Effector memory CD8-positive, alpha-beta T cell (primary cell): Measurements from ENCODE around the gene GLP1R.
A peak's percentile ranks its signal among the peaks of the same experiment; 100 is the strongest.

Source experiments
- ATAC-seq: fragments of 150-1000 bp; cut with Tn5 transposase; replicated peaks from 2 replicates; pipeline ENCODE4 v1.10.0; 2021; ENCODE audit warnings: mild to moderate bottlenecking, moderate library complexity
- DNase-seq, 3 experiments: peaks; one replicate each; pipeline ENCODE4 v3.0.0; 2021
- H3K27ac Mint-ChIP-seq, 2 donors: one replicate each; pipeline ENCODE4 v1.8.0; 2022; ENCODE audit warnings: mild to moderate bottlenecking in 2 of 2, mixed read lengths in 2 of 2, moderate library complexity in 2 of 2
- H3K27me3 Mint-ChIP-seq, 2 donors: one replicate each; pipeline ENCODE4 v1.8.0; 2022; ENCODE audit warnings: mixed read lengths in 2 of 2
- H3K36me3 Mint-ChIP-seq: one replicate; pipeline ENCODE4 v1.8.0; 2022; ENCODE audit warnings: mild to moderate bottlenecking, moderate library complexity, mixed read lengths; ENCODE audit not compliant: insufficient read depth
- H3K4me1 Mint-ChIP-seq, 2 donors: one replicate each; pipeline ENCODE4 v1.8.0; 2022; ENCODE audit warnings: low read depth in 2 of 2, mixed read lengths in 2 of 2
- H3K4me3 Mint-ChIP-seq, 2 donors: one replicate each; pipeline ENCODE4 v1.8.0; 2022; ENCODE audit warnings: mild to moderate bottlenecking in 2 of 2, mixed read lengths in 2 of 2, moderate library complexity in 2 of 2
- H3K9me3 Mint-ChIP-seq, 2 donors: one replicate each; pipeline ENCODE4 v1.8.0; 2022; ENCODE audit warnings: mixed read lengths in 2 of 2
- total RNA-seq, 9 experiments: gene quantifications; one replicate each; lab custom pipeline; 2026; lab: John Stamatoyannopoulos, UW

Gene GLP1R
- total RNA-seq: 0 to 0.29 (median 0) reads per million in 9 experiments

DNA sequence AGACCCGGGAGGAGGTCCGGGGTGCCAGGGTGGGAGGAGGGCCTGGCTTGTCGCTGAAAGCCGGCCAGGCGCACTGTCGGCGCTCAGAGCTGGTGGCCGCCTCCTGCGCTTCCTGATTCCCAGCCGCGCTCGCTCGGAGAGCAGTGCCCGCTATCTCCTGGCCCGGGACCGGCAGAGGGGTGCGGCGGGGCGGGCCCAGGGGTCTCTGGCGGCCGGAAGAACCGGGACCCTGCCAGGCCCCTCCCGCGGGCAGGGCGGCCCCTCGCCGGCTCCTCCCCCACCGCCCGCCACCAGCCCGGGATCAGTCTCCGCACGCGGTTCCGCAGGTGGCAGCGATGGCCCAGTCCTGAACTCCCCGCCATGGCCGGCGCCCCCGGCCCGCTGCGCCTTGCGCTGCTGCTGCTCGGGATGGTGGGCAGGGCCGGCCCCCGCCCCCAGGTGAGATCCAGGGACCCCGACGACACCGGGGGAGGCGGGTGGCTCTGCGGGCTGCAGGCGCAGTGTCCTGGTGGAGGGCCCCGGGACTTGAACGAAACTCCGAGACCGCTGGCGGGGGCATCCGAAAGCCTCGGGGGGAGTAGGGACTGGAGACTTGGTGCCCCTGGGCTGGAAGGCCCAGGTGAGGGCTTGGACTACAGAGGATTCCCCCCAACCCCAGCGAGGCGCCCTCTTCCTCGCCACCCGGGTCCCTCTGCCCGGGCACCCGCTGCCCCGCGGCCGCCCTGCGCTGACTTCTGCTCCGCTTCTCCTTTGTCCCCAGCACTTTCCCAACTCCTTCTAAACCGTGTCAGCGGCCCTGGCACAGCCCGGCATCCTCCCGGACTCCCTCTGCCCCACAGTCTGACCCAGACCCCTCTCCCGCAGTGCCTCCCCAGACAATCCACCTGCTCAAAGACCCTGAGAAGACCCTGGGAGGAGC lies at the start of gene GLP1R:
GLP1R (plus strand) TSS at position 301 of the 919 bp plus-strand sequence; CDS start at position 361, 60 bp downstream.
- no peak for DNase-seq
- Mint-ChIP-seq H3K4me1 (peaks cover 13 to 23% of the 10 kb centered on the region in 2 donors), H3K27ac (peak within 1 kb of the TSS in 1 of 2 donors; percentile 82), H3K9me3 (no peaks in the 10 kb centered on the region), H3K36me3 (no peaks in the 10 kb centered on the region), H3K27me3 (peaks cover 36 to 88% of the 10 kb centered on the region in 2 donors), H3K4me3 (peak within 1 kb of the TSS; percentile 74 to 85)
- ATAC-seq: no peak

DNA sequence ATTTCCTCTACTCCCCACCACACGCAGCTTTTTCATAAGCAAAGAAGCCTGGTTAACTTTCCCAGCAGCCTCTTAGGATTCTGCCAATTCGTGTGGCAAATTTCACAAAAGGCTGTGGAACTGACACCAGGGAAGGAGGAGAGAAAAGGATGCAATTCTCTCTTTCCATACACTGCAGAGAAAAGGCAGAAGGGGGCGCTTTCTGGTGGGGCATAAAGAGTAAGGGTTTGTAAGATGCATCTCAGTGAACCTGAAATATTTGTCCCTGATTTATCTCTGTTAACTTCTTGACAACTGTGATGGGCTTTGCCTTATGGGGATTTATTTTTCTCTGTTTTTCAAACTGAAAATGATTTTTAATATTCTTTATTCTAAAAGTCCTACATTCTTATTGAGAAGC lies 45.5 kb upstream of the GLP1R start:
- Mint-ChIP-seq H3K4me3 (no peak overlapping the region), H3K27me3 (peaks cover 45 to 50% of the 10 kb centered on the region in 2 donors), H3K9me3 (no peaks in the 10 kb centered on the region), H3K27ac (no peak overlapping the region), H3K4me1 (no peaks in the 10 kb centered on the region), H3K36me3 (no peaks in the 10 kb centered on the region)
- DNase-seq (no peak), ATAC-seq (no peak)

DNA sequence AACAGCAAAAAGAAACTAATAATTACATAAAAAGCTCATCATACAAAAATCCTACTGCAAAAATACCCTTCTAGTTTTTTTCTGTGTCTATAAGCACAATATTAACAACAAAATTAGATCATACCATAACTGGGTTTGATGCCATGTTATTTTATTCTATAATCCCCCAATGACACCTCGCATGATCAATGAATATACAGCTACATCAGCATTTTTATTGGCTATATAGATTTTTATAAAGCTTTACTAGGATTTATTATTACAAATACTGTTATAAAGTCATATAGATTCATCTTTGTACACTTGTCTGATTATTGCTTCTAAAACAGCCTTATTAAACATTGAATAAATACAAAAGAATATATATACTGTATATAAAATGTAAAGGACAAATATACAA lies 45.1 kb upstream of the GLP1R start:
- DNase-seq (no peak), ATAC-seq (no peak)
- Mint-ChIP-seq H3K27me3 (peaks cover 49 to 54% of the 10 kb centered on the region in 2 donors), H3K27ac (no peak overlapping the region), H3K4me1 (no peaks in the 10 kb centered on the region), H3K36me3 (no peaks in the 10 kb centered on the region), H3K9me3 (no peaks in the 10 kb centered on the region), H3K4me3 (no peak overlapping the region)

DNA sequence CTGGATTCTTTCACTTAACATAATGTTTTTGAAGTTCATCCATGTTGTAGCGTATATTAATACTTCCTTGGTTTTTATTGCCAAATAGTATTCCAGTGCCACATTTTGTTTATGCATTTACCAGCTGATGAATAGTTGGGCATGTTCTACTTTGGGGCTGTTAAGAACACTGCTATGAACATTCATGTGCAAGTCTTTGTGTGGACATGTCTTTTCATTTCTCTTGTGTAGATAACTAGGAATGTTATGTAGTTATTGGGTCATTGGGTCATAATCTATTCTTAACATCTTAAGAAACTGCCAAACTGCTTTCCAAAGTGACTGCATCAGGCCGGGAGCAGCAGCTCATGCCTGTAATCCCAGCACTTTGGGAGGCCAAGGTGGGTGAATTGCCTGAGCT lies 43.8 kb upstream of the GLP1R start:
- Mint-ChIP-seq H3K27me3 (peaks cover 61 to 65% of the 10 kb centered on the region in 2 donors), H3K4me1 (no peaks in the 10 kb centered on the region), H3K27ac (no peak overlapping the region), H3K9me3 (no peaks in the 10 kb centered on the region), H3K36me3 (no peaks in the 10 kb centered on the region), H3K4me3 (no peak overlapping the region)
- DNase-seq (no peak), ATAC-seq (no peak)

DNA sequence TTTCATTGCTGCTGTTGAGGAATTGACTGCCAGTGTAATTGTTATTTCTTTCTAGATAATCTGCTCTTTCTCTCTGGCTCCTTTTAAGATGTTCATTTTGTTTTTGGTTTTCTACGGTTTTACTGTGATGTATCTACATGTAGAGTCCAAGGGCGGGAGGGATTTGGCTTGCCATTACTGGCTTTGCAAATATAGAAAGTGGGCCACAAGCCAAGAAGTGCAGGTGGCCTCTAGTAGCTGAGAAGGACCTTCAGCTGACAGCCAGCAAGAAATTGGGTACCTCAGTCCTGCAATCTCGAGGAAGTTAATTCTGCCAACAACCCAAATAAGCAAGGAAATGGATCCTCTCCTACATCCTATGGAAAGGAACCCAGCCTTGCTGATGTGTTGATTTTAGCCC lies 42.8 kb upstream of the GLP1R start:
- H3K27me3 Mint-ChIP-seq: peaks cover 52 to 62% of the 10 kb centered on the region in 2 donors
- no peaks in the 10 kb centered on the region for H3K36me3 Mint-ChIP-seq
- ATAC-seq: no peak
- H3K4me3 Mint-ChIP-seq: no peak overlapping the region
- no peaks in the 10 kb centered on the region for H3K4me1 Mint-ChIP-seq
- no peak overlapping the region for H3K27ac Mint-ChIP-seq
- no peaks in the 10 kb centered on the region for H3K9me3 Mint-ChIP-seq
- DNase-seq: no peak

DNA sequence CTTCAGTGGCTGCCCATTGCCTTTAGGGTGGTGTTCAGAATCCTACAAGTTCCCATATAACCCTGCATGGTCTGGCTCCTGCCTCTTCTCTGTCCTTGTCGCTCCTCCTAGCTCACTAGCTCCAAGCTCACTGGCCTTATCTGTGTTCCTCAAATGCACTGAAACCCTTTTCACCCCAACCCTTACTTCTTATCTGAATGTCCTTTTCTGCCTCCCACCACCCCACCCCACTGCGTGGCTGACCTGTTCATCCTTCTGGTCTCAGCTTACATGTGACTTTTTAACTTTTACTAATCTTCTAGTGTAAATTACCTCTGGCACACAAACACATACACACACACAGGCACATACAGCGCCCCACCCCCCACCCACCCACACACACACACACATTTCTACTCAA lies 41.0 kb upstream of the GLP1R start:
- no peak for ATAC-seq
- no peak overlapping the region for H3K27ac Mint-ChIP-seq
- no peak for DNase-seq
- H3K27me3 Mint-ChIP-seq: peaks cover 54 to 68% of the 10 kb centered on the region in 2 donors
- H3K9me3 Mint-ChIP-seq: no peaks in the 10 kb centered on the region
- no peak overlapping the region for H3K4me3 Mint-ChIP-seq
- no peaks in the 10 kb centered on the region for H3K36me3 Mint-ChIP-seq
- H3K4me1 Mint-ChIP-seq: no peaks in the 10 kb centered on the region

DNA sequence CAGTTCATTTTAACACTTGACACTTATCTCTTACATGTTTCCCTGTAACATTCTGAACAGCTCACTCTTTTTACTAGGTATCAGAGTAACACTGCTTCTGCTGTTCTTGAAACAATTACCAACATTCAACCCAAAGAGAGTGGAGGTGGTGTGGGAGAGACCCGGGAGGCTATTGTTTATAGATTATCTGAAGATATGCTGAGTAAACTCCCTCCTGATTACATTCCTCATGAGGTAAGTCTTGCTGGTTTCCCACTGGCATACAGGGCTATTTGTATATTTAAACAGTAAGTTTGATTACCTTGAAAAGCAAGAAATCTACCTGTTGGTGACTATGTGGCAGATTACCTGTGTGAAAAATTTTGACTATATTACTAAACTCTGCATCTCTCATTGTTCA lies 39.8 kb upstream of the GLP1R start:
- Mint-ChIP-seq H3K27me3 (peaks cover 63 to 75% of the 10 kb centered on the region in 2 donors), H3K9me3 (no peaks in the 10 kb centered on the region), H3K4me3 (no peak overlapping the region), H3K36me3 (no peaks in the 10 kb centered on the region), H3K27ac (no peak overlapping the region), H3K4me1 (no peaks in the 10 kb centered on the region)
- DNase-seq (no peak), ATAC-seq (no peak)

DNA sequence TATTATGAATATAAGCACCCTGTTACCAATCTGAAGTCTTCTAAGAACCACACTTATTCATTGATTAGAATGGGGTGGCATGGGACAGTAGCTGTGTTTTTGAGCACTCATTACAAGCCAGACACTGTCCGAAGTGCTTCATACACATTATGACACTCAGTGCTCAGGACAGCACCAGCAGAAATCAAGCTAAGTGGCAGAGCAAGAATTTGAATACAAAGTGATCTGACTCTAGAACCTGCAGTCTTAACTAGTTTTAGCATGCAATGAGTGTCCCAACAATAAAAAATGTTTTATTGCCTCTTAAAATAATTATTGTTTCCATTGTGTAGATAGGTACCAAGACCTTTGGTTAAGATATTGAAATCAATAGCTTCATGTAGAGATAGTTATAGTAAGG lies 39.1 kb upstream of the GLP1R start:
- Mint-ChIP-seq H3K36me3 (no peaks in the 10 kb centered on the region), H3K27me3 (peaks cover 68 to 71% of the 10 kb centered on the region in 2 donors), H3K9me3 (no peaks in the 10 kb centered on the region), H3K4me1 (no peaks in the 10 kb centered on the region), H3K27ac (no peak overlapping the region), H3K4me3 (no peak overlapping the region)
- DNase-seq (no peak), ATAC-seq (no peak)

DNA sequence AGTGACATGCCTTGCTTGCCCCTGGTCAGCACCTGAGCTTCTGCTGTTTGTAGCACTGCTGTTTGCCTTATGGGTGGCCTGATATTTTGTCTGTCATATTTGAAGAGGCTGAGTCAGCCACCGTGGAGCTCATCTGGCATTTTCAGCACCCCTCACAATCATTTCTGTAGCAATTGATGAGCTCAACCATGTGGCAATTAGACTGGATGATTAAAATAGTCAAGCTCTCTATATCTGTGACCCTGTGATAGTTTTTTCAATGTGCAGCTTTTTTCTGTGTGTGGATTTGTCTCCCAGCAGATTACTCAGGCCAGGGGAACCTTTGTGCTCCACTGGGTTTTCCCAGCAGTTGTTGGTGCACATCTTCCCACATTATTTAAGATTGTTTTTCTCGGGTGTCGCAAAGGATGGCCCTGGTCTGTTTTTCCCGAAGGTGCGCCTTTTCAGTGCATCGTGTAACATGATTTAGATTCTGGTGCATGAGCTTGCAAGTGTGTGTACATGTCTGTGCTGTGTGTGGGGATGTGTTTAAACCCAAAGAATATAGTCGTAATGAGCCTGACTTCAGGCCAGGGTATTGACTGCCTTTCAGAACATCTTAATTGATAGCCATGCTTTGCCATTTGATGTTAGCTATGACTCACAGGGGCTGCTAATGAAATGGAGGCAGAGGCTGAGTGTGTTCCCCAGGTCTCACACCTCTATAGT lies 31.6 kb upstream of the GLP1R start:
- Mint-ChIP-seq H3K4me1 (no peaks in the 10 kb centered on the region), H3K27ac (no peak overlapping the region), H3K36me3 (no peaks in the 10 kb centered on the region), H3K27me3 (peaks cover 28 to 29% of the 10 kb centered on the region in 2 donors), H3K4me3 (no peak overlapping the region), H3K9me3 (no peaks in the 10 kb centered on the region)
- DNase-seq (no peak), ATAC-seq (no peak)

DNA sequence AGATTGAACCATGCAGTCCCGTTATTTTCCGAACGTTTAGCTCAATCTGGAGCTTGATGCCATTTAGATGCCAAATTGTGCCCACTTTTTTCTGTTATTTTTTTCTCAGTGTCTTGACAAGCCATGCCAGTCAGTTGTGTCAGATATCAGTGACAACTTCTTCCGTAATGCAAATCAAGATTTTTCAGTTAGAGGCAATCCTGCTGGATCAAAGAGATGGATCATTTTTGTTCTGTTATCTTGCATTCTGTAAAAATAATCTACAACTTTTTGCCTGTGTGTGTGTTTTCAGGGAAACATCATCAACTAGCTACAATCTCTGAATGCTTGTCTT lies 31.1 kb upstream of the GLP1R start:
- Mint-ChIP-seq H3K27me3 (peaks cover 23 to 24% of the 10 kb centered on the region in 2 donors), H3K4me3 (no peak overlapping the region), H3K4me1 (no peaks in the 10 kb centered on the region), H3K27ac (no peak overlapping the region), H3K36me3 (no peaks in the 10 kb centered on the region), H3K9me3 (no peaks in the 10 kb centered on the region)
- DNase-seq (no peak), ATAC-seq (no peak)

DNA sequence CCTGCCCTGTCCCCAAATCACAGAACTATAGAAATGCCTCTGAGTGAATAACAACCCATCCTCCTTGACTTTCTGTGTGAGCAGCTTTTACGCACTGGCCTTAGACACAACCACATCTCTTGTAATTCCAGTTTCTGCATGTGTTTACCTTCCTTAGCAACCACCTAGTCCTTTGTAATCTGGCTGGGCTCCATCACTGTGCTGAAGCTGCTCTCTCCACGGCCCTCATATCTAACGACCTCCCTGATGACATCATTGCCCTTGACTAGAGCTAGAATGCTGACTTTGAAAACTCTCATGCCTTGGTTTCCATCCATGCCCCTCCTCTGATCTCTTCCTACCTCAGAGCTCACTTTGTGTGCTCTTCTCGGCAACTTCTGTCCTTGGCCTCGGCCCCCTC lies 30.5 kb upstream of the GLP1R start:
- DNase-seq: no peak
- Mint-ChIP-seq H3K27me3 (peaks cover 21 to 22% of the 10 kb centered on the region in 2 donors), H3K36me3 (no peaks in the 10 kb centered on the region), H3K27ac (no peak overlapping the region), H3K4me3 (no peak overlapping the region), H3K9me3 (no peaks in the 10 kb centered on the region), H3K4me1 (no peaks in the 10 kb centered on the region)
- no peak for ATAC-seq

DNA sequence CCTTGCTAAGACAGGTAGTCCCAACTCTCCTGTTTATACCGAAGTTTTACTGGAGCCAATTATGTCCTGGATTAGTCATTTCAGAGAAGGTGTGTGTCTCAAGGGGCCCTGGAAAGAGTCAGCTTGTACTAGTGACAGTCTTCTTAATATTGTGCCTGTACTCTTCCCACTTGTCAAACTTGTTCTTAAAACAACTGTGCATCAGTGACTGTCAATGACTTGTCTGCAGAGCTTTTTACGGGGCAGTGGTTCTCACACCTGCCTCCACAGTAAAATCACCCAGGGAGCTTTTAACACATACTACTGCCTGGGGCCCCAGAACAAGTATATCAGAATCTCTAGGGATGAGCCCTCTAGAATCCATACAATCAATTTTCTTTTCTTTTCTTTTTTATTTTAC lies 28.4 kb upstream of the GLP1R start:
- no peak for DNase-seq
- H3K4me3 Mint-ChIP-seq: no peak overlapping the region

DNA sequence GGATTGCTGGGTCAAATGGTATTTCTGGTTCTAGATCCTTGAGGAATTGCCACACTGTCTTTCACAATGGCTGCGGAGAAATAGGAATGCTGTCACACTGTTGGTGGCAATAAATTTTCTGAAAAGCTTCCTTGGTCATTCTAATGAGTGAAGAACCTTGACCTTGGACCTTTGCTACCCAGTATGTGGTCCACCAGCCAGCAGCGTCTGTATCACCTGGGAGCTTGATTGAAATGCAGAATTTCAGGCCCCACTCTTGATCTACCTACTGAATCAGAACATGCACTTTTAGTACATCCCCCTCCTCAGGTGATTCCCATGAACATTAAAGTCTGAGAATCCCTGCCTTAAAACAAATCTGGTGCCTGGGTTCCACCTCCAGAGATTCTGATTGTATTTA lies 27.5 kb upstream of the GLP1R start:
- no peak for DNase-seq
- Mint-ChIP-seq H3K27me3 (peaks cover 0 to 15% of the 10 kb centered on the region in 2 donors), H3K27ac (no peak overlapping the region), H3K36me3 (no peaks in the 10 kb centered on the region), H3K4me1 (no peaks in the 10 kb centered on the region), H3K4me3 (no peak overlapping the region), H3K9me3 (no peaks in the 10 kb centered on the region)
- no peak for ATAC-seq

More for the DNA sequence above, 28.4 kb upstream of the GLP1R start:
- H3K4me1 Mint-ChIP-seq: no peaks in the 10 kb centered on the region
- no peak for ATAC-seq
- no peaks in the 10 kb centered on the region for H3K36me3 Mint-ChIP-seq
- no peaks in the 10 kb centered on the region for H3K9me3 Mint-ChIP-seq
- H3K27me3 Mint-ChIP-seq: peaks cover 7 to 10% of the 10 kb centered on the region in 2 donors
- H3K27ac Mint-ChIP-seq: no peak overlapping the region

DNA sequence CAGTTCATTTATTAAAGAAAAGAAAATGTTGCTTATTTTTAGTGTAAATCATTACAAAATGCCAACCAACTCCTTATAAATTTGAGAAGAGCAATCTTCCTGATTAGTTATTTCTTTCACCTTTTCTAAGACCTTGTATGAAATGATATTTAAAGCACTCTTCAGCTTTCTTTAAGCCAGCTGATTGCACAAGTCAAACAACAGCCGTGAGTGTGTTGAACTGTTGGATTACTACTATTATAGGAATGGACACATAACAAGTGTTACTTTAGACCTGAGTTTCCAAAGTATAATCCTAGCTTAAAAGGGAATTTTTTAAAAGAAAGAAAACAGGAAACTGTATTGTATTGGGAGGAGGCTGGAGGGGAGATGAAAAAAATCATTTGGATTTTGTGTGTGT lies 26.8 kb upstream of the GLP1R start:
- DNase-seq (no peak), ATAC-seq (no peak)
- H3K27me3 Mint-ChIP-seq: peaks cover 4 to 21% of the 10 kb centered on the region in 2 donors
- no peak overlapping the region for H3K27ac Mint-ChIP-seq
- no peaks in the 10 kb centered on the region for H3K4me1 Mint-ChIP-seq
- H3K4me3 Mint-ChIP-seq: no peak overlapping the region
- no peaks in the 10 kb centered on the region for H3K9me3 Mint-ChIP-seq
- H3K36me3 Mint-ChIP-seq: no peaks in the 10 kb centered on the region
